Heart right ventricle (tissue), 16 donors: ENCODE results near the gene NNMT. TPM values are rescaled to one million over a fixed set of nuclear protein-coding genes. Genes with fewer than 3 reads are reported as not detected.

ENCODE experiments used
- ATAC-seq, 8 donors: fragments of 200-7000 bp; cut with Tn5 transposase; one replicate each; pipeline ENCODE4 v1.9.1; 2020; ENCODE audit warnings: mild to moderate bottlenecking in 8 of 8, moderate library complexity in 8 of 8, moderate number of reproducible peaks in 1 of 8
- DNase-seq, 2 donors: peaks; one replicate each; pipeline ENCODE4 v3.0.0-alpha.2; 2020
- H3K27ac ChIP-seq, 10 donors: fragments of 200-600 bp; sonication (generic) in 2 of 10; one replicate each; pipeline versions ENCODE4 v1.5.0 to v1.8.0; 2020 to 2022; ENCODE audit warnings: mild to moderate bottlenecking in 3 of 10
- H3K27me3 ChIP-seq, 7 donors: fragments of 200-600 bp; one replicate each; pipeline ENCODE4 v1.8.0; 2021 to 2022; ENCODE audit warnings: mild to moderate bottlenecking in 2 of 7
- H3K36me3 ChIP-seq, 9 donors: fragments of 200-600 bp; sonication (generic) in 1 of 9; one replicate each; pipeline versions ENCODE4 v1.5.0 to v1.8.0; 2020 to 2022; ENCODE audit warnings: mild to moderate bottlenecking in 2 of 9
- H3K4me1 ChIP-seq, 9 donors: fragments of 200-600 bp; sonication (generic) in 1 of 9; one replicate each; pipeline versions ENCODE4 v1.5.0 to v1.8.0; 2020 to 2022; ENCODE audit warnings: mild to moderate bottlenecking in 4 of 9
- H3K4me3 ChIP-seq, 10 donors: fragments of 200-600 bp; sonication (generic) in 2 of 10; one replicate each; pipeline versions ENCODE4 v1.5.0 to v1.8.0; 2020 to 2022; ENCODE audit warnings: mild to moderate bottlenecking in 7 of 10, moderate library complexity in 2 of 10
- H3K9me3 ChIP-seq, 11 donors: fragments of 200-600 bp in 10 of 11; sonication (generic) in 2 of 11; one replicate each; pipeline versions ENCODE4 v1.5.0 to v1.8.0; 2013 to 2022; ENCODE audit warnings: mild to moderate bottlenecking in 2 of 11, control low read depth in 1 of 11, moderate library complexity in 1 of 11
- CTCF ChIP-seq, 9 donors: fragments of 200-600 bp; sonication (generic) in 2 of 9; IDR thresholded peaks; one replicate each; pipeline versions ENCODE4 v1.5.0 to v1.8.0; 2021 to 2022; ENCODE audit warnings: antibody characterized with exemption in 9 of 9, mild to moderate bottlenecking in 5 of 9, moderate library complexity in 1 of 9
- WGBS, 2 donors: extraction: QIAGEN DNeasy Blood & Tissue Kit; methylation state at CpG; one replicate each; pipeline ENCODE4 v1.1.7; 2013; ENCODE audit warnings: inconsistent platforms in 1 of 2; 5-methylcytosine and 5-hydroxymethylcytosine counted together
- intact Hi-C, 10 donors: fragments of 100-400 bp; cut with DNase I; formaldehyde crosslinking; loops; one replicate each; pipeline versions ENCODE4 v1.11.1 to v1.14.2; 2022
- polyA plus RNA-seq, 2 donors: library from polyadenylated mRNA; stranded (reverse); fragments of 200-250 nt; gene quantifications; one replicate each; pipeline ENCODE4 v1.2.3, GENCODE V29; 2013
- total RNA-seq, 10 donors: library from RNA; stranded (reverse); fragmentation: NEBNext Ultra II Directional in 3 of 10; extraction: Animal tissue kit (Norgen Biotek cat#: 25700) in 3 of 10; gene quantifications; one replicate each; pipeline versions ENCODE4 v1.2.1 to v1.2.4, GENCODE V29; 2021 to 2023
- donor health status: Arrhythmogenic right ventricular cardiomyopathy.
- donor health status: ischemic (EF 13 %, LVEDD 7.1; RV severe dilation, severe dysfunction).
- donor health status: healthy with polysubstance abuse.
- donor health status: DM: no; HTN: yes; CAD: no.
- donor health status: DM: no; HTN: no; CAD: no.
- donor health status: ischemic (EF 25% LVEDD 6.9; RV normal size, moderate dysfunction).
- donor health status: ischemic (EF 25% LVEDD 5.7; RV mildly dilated, moderate dysfunction).
- donor health status: healthy.
- donor health status: DM: yes; HTN: yes; CAD: no.
- donor health status: Ischemic cardiomyopathy.
- donor health status: ischemic (EF 35%, LVEDD 5.7; RV mildly dilated, moderate dysfunction).
- donor health status: nonischemic (EF 11% LVEDD 7.7; RV severe dilation, severe dysfunction).
- donor health status: DM: yes; HTN: yes; CAD: no.
- donor health status: PGD.
- donor health status: ischemic (EF 29% LVEDD 5.4; RV normal size, mild dysfunction).
- donor health status: nonischemic (EF 23%, LVEDD 6.1; RV moderate dilation, normal function).

NNMT gene
- total and polyA plus RNA-seq, 12 donors = 6.9 to 114 (median 26.1) TPM

GRCh38 chr11:114307524-114308203 lies 11.5 kb downstream of the NNMT start:
- peak; percentile 25 to 71 for DNase-seq
- Histone ChIP-seq H3K27ac (peak overlapping the region in 9 of 10 donors; percentile 0 to 86 (median 70)), H3K36me3 (peaks cover 0 to 61% (median 7%) of the 10 kb centered on the region in 9 donors), H3K4me3 (peak overlapping the region in 6 of 10 donors; percentile 1 to 20 (median 12)), H3K4me1 (peaks cover 0 to 46% (median 19%) of the 10 kb centered on the region in 9 donors), H3K9me3 (peaks cover 0 to 9% (median 0%) of the 10 kb centered on the region in 11 donors), H3K27me3 (no peaks in the 10 kb centered on the region)
- no peak for TF ChIP-seq CTCF (IDR thresholded peaks at IDR 0.05)
- ATAC-seq = peak; percentile 59 to 90 (median 85)
- intact Hi-C loops = no loop called here
- 30 to 34% methylated on average over 9 of the region's 9 CpGs for WGBS, 2 donors

- peaks cover 0 to 63% (median 9%) of the 10 kb centered on the region in 9 donors for H3K36me3 ChIP-seq
- TF ChIP-seq CTCF (IDR thresholded peaks at IDR 0.05) = no peak
- H3K9me3 ChIP-seq = peaks cover 0 to 7% (median 0%) of the 10 kb centered on the region in 11 donors
- H3K27me3 ChIP-seq = no peaks in the 10 kb centered on the region
- WGBS, 2 donors = 71 to 81% methylated on average over 6 of the region's 6 CpGs
- DNase-seq (no peak), ATAC-seq (peak in 7 of 8 donors; percentile 29 to 65 (median 57))
- intact Hi-C loops = no loop called here
- H3K4me1 ChIP-seq = peaks cover 0 to 49% (median 19%) of the 10 kb centered on the region in 9 donors
- peak overlapping the region in 6 of 10 donors; percentile 69 to 86 (median 74) for H3K27ac ChIP-seq
- peak overlapping the region in 1 of 10 donors; percentile 12 for H3K4me3 ChIP-seq
These were observed 12.5 kb downstream of the NNMT start for GRCh38 chr11:114308689-114309089.

- 93 to 100% methylated on average over 1 of the region's 1 CpG for WGBS, 2 donors
These were observed 13.3 kb downstream of the NNMT start for GRCh38 chr11:114309517-114309916.

GRCh38 chr11:114310095-114310494 lies 13.9 kb downstream of the NNMT start:
- peaks cover 0 to 7% (median 0%) of the 10 kb centered on the region in 11 donors for H3K9me3 ChIP-seq
- peaks cover 0 to 64% (median 9%) of the 10 kb centered on the region in 9 donors for H3K36me3 ChIP-seq
- no peaks in the 10 kb centered on the region for H3K27me3 ChIP-seq
- no peak overlapping the region for H3K4me3 ChIP-seq
- H3K4me1 ChIP-seq = peaks cover 0 to 47% (median 19%) of the 10 kb centered on the region in 9 donors
- TF ChIP-seq CTCF (IDR thresholded peaks at IDR 0.05) = no peak
- DNase-seq (no peak), ATAC-seq (no peak)
- intact Hi-C loops = no loop called here
- peak overlapping the region in 2 of 10 donors; percentile 78 to 86 for H3K27ac ChIP-seq
- WGBS, 2 donors = 91 to 94% methylated on average over 2 of the region's 2 CpGs

More at GRCh38 chr11:114309517-114309916, 13.3 kb downstream of the NNMT start:
- no peak for DNase-seq
- no peak for ATAC-seq
- H3K27me3 ChIP-seq = no peaks in the 10 kb centered on the region
- H3K36me3 ChIP-seq = peaks cover 0 to 64% (median 9%) of the 10 kb centered on the region in 9 donors
- intact Hi-C loops = no loop called here
- H3K27ac ChIP-seq = peak overlapping the region in 5 of 10 donors; percentile 69 to 86 (median 78)
- no peak for TF ChIP-seq CTCF (IDR thresholded peaks at IDR 0.05)
- no peak overlapping the region for H3K4me3 ChIP-seq
- H3K4me1 ChIP-seq = peaks cover 0 to 44% (median 19%) of the 10 kb centered on the region in 9 donors
- peaks cover 0 to 7% (median 0%) of the 10 kb centered on the region in 11 donors for H3K9me3 ChIP-seq
